B cell (primary cell): Measurements from ENCODE around the gene SDR42E1. TPM values are rescaled to one million over a fixed set of nuclear protein-coding genes. Genes with fewer than 3 reads are reported as not detected.

Experiments used
- ATAC-seq: fragments of 200-7000 bp; cut with Tn5 transposase; one replicate; pipeline ENCODE4 v1.10.0; 2021; ENCODE audit warnings: low read depth, mild to moderate bottlenecking, moderate number of reproducible peaks, moderate library complexity
- CTCF ChIA-PET: fragments of 350-600 bp; sonication (Branson Sonifier 250); formaldehyde crosslinking; loops from one replicate; lab custom pipeline; 2021; ENCODE audit warnings: antibody characterized with exemption, inconsistent platforms; lab: Charles Lee
- POLR2A ChIA-PET: fragments of 350-600 bp; sonication (Branson Sonifier 250); formaldehyde crosslinking; loops from one replicate; lab custom pipeline; 2021; ENCODE audit warnings: antibody characterized with exemption; lab: Charles Lee
- DNase-seq: peaks from one replicate; pipeline ENCODE4 v3.0.0; 2013
- H2AFZ ChIP-seq: 2 replicates; pipeline ENCODE4 v1.6.1; 2012; ENCODE audit warnings: mild to moderate bottlenecking, low read depth, low read length; ENCODE audit not compliant: insufficient read depth, poor library complexity, severe bottlenecking
- H3K27ac ChIP-seq, 2 donors: 1 replicate in 1 of 2; 2 replicates in 1 of 2; pipeline ENCODE4 v1.5.1; 2012 to 2013; ENCODE audit warnings: low read length in 2 of 2, mild to moderate bottlenecking in 2 of 2, moderate library complexity in 1 of 2
- H3K27me3 ChIP-seq, 4 experiments: fragments of 200-600 bp in 1 of 4; sonication (generic) in 1 of 4; replicated peaks in 1 of 4; 1 replicate in 2 of 4; 2 replicates in 2 of 4; pipeline versions ENCODE4 v1.6.1 to v1.7.0; 2013 to 2016; ENCODE audit warnings: low read length in 3 of 4, mild to moderate bottlenecking in 2 of 4, mixed read lengths in 1 of 4, moderate library complexity in 1 of 4; ENCODE audit not compliant: insufficient read depth in 4 of 4, control insufficient read depth in 3 of 4; ENCODE audit errors: control extremely low read depth in 1 of 4
- H3K36me3 ChIP-seq, 2 experiments: replicated peaks in 1 of 2; 1 replicate in 1 of 2; 2 replicates in 1 of 2; pipeline versions ENCODE4 v1.6.1 to v1.7.1; 2013; ENCODE audit warnings: low read length in 1 of 2; ENCODE audit not compliant: insufficient read depth in 2 of 2, control insufficient read depth in 1 of 2; ENCODE audit errors: control extremely low read depth in 1 of 2, extremely low read depth in 1 of 2
- H3K4me1 ChIP-seq, 2 donors: fragments of 200-600 bp in 1 of 2; sonication (generic) in 1 of 2; 1 replicate in 1 of 2; 2 replicates in 1 of 2; pipeline versions ENCODE4 v1.5.1 to v1.6.1; 2013 to 2017; ENCODE audit warnings: low read length in 2 of 2; ENCODE audit not compliant: control insufficient read depth in 2 of 2, insufficient read depth in 2 of 2
- H3K4me2 ChIP-seq: replicated peaks from 2 replicates; pipeline ENCODE3; 2012; ENCODE audit warnings: mild to moderate bottlenecking, low read depth, low read length; ENCODE audit not compliant: poor library complexity, severe bottlenecking
- H3K4me3 ChIP-seq, 5 experiments: fragments of 200-600 bp in 1 of 5; sonication (generic) in 1 of 5; 1 replicate in 3 of 5; 2 replicates in 2 of 5; pipeline versions ENCODE4 v1.5.1 to v1.7.0; 2011 to 2016; ENCODE audit warnings: low read length in 4 of 5, mild to moderate bottlenecking in 4 of 5, low read depth in 2 of 5, control low read depth in 1 of 5, moderate library complexity in 1 of 5; ENCODE audit not compliant: insufficient read depth in 1 of 5; ENCODE audit errors: control extremely low read depth in 1 of 5, extremely low read depth in 1 of 5
- H3K79me2 ChIP-seq: fragments of 200-600 bp; sonication (generic); one replicate; pipeline ENCODE4 v1.6.0; 2016; ENCODE audit warnings: low read length; ENCODE audit not compliant: control insufficient read depth, insufficient read depth
- H3K9ac ChIP-seq: fragments of 200-600 bp; sonication (generic); 2 replicates; pipeline ENCODE4 v1.6.1; 2017; ENCODE audit warnings: mild to moderate bottlenecking, low read length, moderate library complexity
- H3K9me3 ChIP-seq, 3 donors: one replicate each; pipeline versions ENCODE4 v1.6.1 to v1.7.1; 2013; ENCODE audit warnings: low read length in 2 of 3; ENCODE audit not compliant: control insufficient read depth in 2 of 3, insufficient read depth in 1 of 3; ENCODE audit errors: control extremely low read depth in 1 of 3
- H4K20me1 ChIP-seq: 2 replicates; pipeline ENCODE4 v1.6.0; 2012; ENCODE audit warnings: mild to moderate bottlenecking, low read length; ENCODE audit not compliant: insufficient read depth, control insufficient read depth, poor library complexity, severe bottlenecking
- H3K27ac Mint-ChIP-seq: one replicate; pipeline ENCODE4 v1.8.0; 2021; ENCODE audit warnings: mixed read lengths
- H3K27me3 Mint-ChIP-seq: one replicate; pipeline ENCODE4 v1.8.0; 2021; ENCODE audit warnings: mixed read lengths
- H3K4me1 Mint-ChIP-seq: one replicate; pipeline ENCODE4 v1.8.0; 2021; ENCODE audit warnings: mixed read lengths
- H3K4me3 Mint-ChIP-seq: one replicate; pipeline ENCODE4 v1.8.0; 2021; ENCODE audit warnings: mixed read lengths
- H3K9me3 Mint-ChIP-seq: one replicate; pipeline ENCODE4 v1.8.0; 2022; ENCODE audit warnings: mixed read lengths; ENCODE audit not compliant: insufficient read depth
- EZH2 ChIP-seq: IDR thresholded peaks from 2 replicates; pipeline ENCODE4 v1.6.1; 2012; ENCODE audit warnings: borderline replicate concordance, low read depth, mild to moderate bottlenecking, moderate library complexity, low read length; ENCODE audit not compliant: insufficient read depth, poor library complexity, severe bottlenecking
- WGBS: methylation state at CpG from one replicate; pipeline ENCODE4 v1.1.5; 2013; ENCODE audit warnings: missing lambda C conversion rate; ENCODE audit not compliant: insufficient coverage; 5-methylcytosine and 5-hydroxymethylcytosine counted together
- intact Hi-C: fragments of 100-400 bp; cut with micrococcal nuclease; formaldehyde crosslinking; loops from one replicate; pipeline ENCODE4 v1.10.0; 2022
- polyA plus RNA-seq: library from polyadenylated mRNA; depleted of rRNA; stranded (reverse); fragments of >200 nt; gene quantifications from 2 replicates; pipeline ENCODE4 v1.2.3, GENCODE V29; 2012
- total RNA-seq, 2 donors: library from RNA; stranded (reverse); fragments of 120-200 nt in 1 of 2; gene quantifications; 1 replicate in 1 of 2; 2 replicates in 1 of 2; pipeline versions ENCODE4 v1.2.3 to v1.2.4, GENCODE V29; 2013 to 2022
- TF ChIP-seq, protein P1 (sequence below): fragments of 200-600 bp; IDR thresholded peaks from one replicate; pipeline ENCODE4 v1.8.0; 2022; ENCODE audit warnings: antibody characterized with exemption, mild to moderate bottlenecking

Gene SDR42E1
- total and polyA plus RNA-seq, 2 donors (not counting 1 experiment from before 2014, with no cell fraction given) = 2.1 to 6.9 TPM

DNA sequence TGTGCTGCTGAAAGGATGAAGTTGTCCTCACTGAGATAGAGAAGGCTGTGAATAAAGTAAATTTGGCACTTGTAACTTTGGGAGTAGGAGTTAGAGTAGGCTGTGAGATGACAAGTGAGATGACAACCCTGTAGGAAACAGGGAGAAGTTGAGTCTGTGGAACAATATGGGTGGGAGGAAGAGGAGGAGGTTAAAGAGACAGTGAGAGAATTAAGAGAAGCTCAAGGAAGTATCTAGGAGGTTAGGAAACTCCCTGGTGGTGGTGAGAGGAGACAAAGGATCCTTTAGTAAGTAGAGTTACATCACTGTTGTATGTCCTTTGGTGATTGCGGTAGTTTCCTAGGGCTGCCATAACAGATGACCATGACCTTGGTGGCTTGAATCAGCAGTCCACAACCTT, 13.0 kb upstream of the SDR42E1 start:
- H3K9me3 ChIP-seq = peaks cover 0 to 1% (median 0%) of the 10 kb centered on the region in 3 donors
- ATAC-seq (no peak), DNase-seq (no peak)
- H3K4me2 ChIP-seq = no peak overlapping the region
- no peak overlapping the region for H3K27ac Mint-ChIP-seq
- H3K36me3 ChIP-seq = no peaks in the 10 kb centered on the region
- H3K9ac ChIP-seq = no peak overlapping the region
- H3K27me3 ChIP-seq = peaks cover 0 to 20% (median 6%) of the 10 kb centered on the region in 4 experiments
- no peaks in the 10 kb centered on the region for H4K20me1 ChIP-seq
- H3K4me3 Mint-ChIP-seq = no peak overlapping the region
- intact Hi-C loops = no loop called here
- no peaks in the 10 kb centered on the region for H3K4me1 ChIP-seq
- POLR2A ChIA-PET = no interaction called here
- CTCF ChIA-PET = no interaction called here
- no peaks in the 10 kb centered on the region for H3K9me3 Mint-ChIP-seq
- H2AFZ ChIP-seq = no peak overlapping the region
- no peak overlapping the region for H3K27ac ChIP-seq
- H3K79me2 ChIP-seq = no peaks in the 10 kb centered on the region
- H3K4me1 Mint-ChIP-seq = no peaks in the 10 kb centered on the region
- H3K4me3 ChIP-seq = no peak overlapping the region
- H3K27me3 Mint-ChIP-seq = peaks cover 26% of the 10 kb centered on the region
- TF ChIP-seq EZH2 = no peak
- TF ChIP-seq, protein P1, sequence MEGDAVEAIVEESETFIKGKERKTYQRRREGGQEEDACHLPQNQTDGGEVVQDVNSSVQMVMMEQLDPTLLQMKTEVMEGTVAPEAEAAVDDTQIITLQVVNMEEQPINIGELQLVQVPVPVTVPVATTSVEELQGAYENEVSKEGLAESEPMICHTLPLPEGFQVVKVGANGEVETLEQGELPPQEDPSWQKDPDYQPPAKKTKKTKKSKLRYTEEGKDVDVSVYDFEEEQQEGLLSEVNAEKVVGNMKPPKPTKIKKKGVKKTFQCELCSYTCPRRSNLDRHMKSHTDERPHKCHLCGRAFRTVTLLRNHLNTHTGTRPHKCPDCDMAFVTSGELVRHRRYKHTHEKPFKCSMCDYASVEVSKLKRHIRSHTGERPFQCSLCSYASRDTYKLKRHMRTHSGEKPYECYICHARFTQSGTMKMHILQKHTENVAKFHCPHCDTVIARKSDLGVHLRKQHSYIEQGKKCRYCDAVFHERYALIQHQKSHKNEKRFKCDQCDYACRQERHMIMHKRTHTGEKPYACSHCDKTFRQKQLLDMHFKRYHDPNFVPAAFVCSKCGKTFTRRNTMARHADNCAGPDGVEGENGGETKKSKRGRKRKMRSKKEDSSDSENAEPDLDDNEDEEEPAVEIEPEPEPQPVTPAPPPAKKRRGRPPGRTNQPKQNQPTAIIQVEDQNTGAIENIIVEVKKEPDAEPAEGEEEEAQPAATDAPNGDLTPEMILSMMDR = no peak
- whole genome bisulfite sequencing = 100% methylated on average over 1 of the region's 1 CpG

DNA sequence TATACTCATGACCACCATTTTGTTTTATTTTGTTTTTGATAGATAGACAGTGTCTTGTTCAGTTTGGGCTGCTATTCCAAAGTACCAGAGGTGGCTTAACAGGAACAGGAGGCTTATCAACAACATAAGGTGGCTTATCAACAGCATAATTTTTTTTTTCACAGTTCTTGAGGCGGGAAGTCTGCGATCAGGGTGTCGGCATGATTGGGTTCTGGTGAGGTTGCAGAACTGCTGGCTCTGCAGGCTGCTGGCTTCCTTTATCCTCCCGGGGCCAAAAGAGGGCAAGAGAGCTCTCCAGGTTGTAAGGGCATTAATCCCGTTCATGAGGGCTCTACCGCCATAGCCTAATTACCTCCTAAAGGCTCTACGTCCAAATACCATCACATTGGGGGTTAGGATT, 11.9 kb upstream of the SDR42E1 start:
- Histone ChIP-seq H3K4me3 (no peak overlapping the region), H3K27me3 (peaks cover 0 to 21% (median 6%) of the 10 kb centered on the region in 4 experiments), H3K79me2 (no peaks in the 10 kb centered on the region), H3K36me3 (no peaks in the 10 kb centered on the region), H3K4me2 (no peak overlapping the region), H3K9me3 (peaks cover 0 to 1% (median 0%) of the 10 kb centered on the region in 3 donors), H3K27ac (no peak overlapping the region), H3K9ac (no peak overlapping the region), H3K4me1 (no peaks in the 10 kb centered on the region), H4K20me1 (no peaks in the 10 kb centered on the region), H2AFZ (no peak overlapping the region)
- intact Hi-C loops = no loop called here
- ATAC-seq = no peak
- Mint-ChIP-seq H3K4me3 (no peak overlapping the region), H3K4me1 (no peaks in the 10 kb centered on the region), H3K9me3 (no peaks in the 10 kb centered on the region), H3K27me3 (peaks cover 36% of the 10 kb centered on the region), H3K27ac (no peak overlapping the region)
- TF ChIP-seq, protein P1 = no peak
- no peak for TF ChIP-seq EZH2
- DNase-seq = no peak
- ChIA-PET POLR2A (no interaction called here), CTCF (no interaction called here)
- WGBS = 85% methylated on average over 4 of the region's 7 CpGs
